ENCODE results near the gene FLNC. TPM values are rescaled to one million over a fixed set of nuclear protein-coding genes. Genes with fewer than 3 reads are reported as not detected.

FLNC gene
- total RNA-seq, 1 donor from 2014 or later: 7.7 TPM

GRCh38 chr7:128785738-128786137 lies 44.5 kb upstream of the FLNC start:
- no peaks in the 10 kb centered on the region for H3K9me3 ChIP-seq
- peaks cover 4% of the 10 kb centered on the region for H3K4me1 ChIP-seq
- H3K27ac ChIP-seq: no peak overlapping the region
- H3K4me3 ChIP-seq: no peak overlapping the region
- no peak for ATAC-seq
- H3K27me3 ChIP-seq: no peaks in the 10 kb centered on the region
- no peak for DNase-seq
- H3K36me3 ChIP-seq: no peaks in the 10 kb centered on the region
- intact Hi-C loops (cut with DNase I): no loop called here
- TF ChIP-seq, protein P1, sequence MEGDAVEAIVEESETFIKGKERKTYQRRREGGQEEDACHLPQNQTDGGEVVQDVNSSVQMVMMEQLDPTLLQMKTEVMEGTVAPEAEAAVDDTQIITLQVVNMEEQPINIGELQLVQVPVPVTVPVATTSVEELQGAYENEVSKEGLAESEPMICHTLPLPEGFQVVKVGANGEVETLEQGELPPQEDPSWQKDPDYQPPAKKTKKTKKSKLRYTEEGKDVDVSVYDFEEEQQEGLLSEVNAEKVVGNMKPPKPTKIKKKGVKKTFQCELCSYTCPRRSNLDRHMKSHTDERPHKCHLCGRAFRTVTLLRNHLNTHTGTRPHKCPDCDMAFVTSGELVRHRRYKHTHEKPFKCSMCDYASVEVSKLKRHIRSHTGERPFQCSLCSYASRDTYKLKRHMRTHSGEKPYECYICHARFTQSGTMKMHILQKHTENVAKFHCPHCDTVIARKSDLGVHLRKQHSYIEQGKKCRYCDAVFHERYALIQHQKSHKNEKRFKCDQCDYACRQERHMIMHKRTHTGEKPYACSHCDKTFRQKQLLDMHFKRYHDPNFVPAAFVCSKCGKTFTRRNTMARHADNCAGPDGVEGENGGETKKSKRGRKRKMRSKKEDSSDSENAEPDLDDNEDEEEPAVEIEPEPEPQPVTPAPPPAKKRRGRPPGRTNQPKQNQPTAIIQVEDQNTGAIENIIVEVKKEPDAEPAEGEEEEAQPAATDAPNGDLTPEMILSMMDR (IDR thresholded peaks at IDR 0.05): no peak

DNA sequence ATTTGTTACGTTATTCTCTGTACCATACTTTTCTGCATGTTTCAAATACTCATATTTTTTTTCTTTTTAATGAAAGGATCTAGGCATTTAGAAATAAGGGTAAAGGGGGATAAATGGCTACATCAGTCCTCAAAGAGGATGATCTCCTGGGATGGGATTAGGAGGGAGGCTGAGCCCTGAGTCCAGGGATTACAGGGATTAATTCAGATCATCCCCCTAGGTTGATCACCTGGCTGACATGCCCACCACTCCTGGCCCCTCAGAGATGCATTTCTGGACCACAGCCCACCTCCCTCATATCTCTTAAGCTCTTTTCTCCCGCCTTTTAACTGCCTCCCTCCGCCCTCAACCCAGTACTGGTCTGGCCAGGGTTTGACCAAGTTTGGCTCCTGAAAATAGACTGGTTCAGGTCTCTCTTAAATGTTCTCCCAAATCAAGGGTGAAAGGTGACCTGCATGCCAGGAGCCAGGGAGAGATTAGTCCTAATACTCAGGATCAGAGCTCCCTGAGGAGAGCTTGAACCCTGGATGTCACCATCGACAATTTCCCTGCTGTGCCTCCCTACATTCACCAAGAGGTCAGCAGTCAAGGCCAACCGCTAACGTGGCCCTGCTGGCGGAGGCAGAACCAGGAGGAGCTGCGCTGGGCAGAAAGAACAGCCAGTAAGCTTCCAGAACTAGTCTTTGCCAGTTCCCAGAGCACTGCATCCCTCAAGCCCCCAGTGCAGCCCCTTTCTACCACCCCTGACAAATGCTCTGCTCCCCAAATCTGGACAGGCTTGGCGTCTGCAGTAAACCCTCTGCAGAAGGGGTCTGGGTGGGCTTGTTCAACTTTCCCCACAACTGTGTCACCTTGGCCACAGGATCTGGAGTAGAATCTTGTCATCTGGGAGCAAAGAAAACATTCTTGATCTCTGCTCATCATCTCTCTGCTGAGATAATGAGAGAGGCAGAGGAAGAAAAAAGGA lies 41.5 kb upstream of the FLNC start:
- intact Hi-C loops (cut with DNase I): no loop called here
- Histone ChIP-seq H3K4me3 (no peak overlapping the region), H3K27ac (no peak overlapping the region), H3K36me3 (no peaks in the 10 kb centered on the region), H3K9me3 (no peaks in the 10 kb centered on the region), H3K27me3 (no peaks in the 10 kb centered on the region), H3K4me1 (peaks cover 12% of the 10 kb centered on the region)
- no peak for DNase-seq
- ATAC-seq: no peak
- TF ChIP-seq, protein P1 (IDR thresholded peaks at IDR 0.05): no peak

DNA sequence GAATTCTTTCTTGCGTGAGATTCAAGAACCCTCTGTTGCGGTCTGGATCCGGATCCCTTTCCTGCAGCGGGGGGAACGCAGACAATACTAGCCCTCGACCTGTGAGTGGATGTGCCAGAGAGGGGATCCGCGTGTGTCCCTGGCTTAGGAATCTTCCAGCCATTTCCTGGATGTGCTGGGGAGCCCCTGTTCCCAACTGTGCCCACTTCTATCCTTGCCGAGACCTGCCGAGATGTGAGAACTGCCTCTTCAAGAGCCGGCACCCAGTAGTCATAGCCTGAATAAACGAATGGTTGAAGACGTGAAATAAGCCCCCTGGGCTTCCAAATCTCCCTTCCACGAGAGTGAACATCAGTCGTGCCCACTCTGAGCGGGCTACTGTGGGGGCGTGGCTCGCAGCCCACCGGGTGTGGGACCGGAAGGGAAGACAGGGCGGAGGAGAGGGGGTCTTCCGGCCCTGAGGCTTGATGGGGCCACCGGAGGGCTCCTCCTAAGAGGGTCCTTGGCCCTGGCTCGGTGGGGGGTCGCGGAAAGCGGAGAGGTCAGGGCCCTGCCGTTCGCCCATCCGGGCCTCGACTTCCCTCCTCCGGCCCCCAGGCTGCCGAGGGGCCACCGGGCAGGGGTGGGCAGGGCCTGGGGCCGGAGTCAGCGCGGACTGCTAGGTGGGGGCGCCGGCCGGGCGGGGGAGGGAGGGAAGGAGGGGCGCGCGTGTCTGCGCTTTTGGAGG lies 39.7 kb upstream of the FLNC start:
- Histone ChIP-seq H3K27me3 (no peaks in the 10 kb centered on the region), H3K4me1 (peaks cover 12% of the 10 kb centered on the region), H3K4me3 (peak overlapping the region; percentile 84), H3K9me3 (no peaks in the 10 kb centered on the region), H3K27ac (peak overlapping the region; percentile 36), H3K36me3 (no peaks in the 10 kb centered on the region)
- intact Hi-C loops (cut with DNase I): no loop called here
- TF ChIP-seq, protein P1 (IDR thresholded peaks at IDR 0.05): no peak
- DNase-seq: no peak
- ATAC-seq: peak; percentile 2

DNA sequence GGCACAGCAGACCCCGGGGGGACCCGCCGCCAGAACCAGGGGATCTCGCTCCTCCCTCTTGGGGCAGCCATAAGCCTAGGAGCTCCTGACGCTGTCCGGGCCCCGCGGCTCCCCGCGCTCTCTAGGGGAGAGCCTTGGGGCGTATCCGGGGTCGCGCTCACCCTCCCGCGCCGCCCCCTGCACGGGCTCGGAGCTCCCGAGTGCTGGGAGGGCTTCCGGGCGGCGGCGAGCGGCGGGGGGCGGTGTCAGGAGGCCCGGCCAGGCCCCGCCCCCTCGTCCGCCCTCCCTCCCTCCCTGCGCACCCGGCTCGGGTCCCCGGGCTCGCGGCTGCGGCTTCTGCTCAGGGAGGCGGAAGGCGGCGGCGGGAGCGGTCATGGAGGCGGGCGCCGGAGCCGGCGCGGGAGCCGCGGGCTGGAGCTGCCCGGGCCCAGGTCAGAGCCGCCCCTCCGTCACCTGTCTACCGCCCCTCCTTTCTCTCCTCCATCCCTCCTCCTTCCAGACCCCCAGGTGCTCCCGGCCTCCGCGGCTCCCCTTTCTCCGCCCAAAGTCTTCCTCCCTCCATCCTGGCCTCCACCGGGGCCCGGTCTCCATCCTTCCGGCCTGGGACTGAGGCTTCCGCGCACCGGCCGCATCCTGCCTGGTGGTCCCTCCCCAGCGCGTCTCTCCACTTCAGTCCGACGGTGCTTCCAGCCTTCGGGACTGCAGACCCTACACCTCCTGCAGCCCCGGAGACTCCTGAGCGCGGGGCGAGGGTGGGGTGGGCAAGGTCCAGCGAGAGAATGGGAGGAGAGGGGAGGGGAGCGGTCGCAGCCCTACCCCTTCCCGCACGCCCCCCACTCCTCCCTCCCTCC lies 38.9 kb upstream of the FLNC start, which contains the start of gene CCDC136:
Gene CCDC136, plus strand, starts transcription at position 848 of the 851 bp plus-strand sequence. CDS start 444 bp downstream, outside the sequence.
- DNase-seq (peak; percentile 85), ATAC-seq (peak; percentile 91)
- H3K9me3 ChIP-seq: no peaks in the 10 kb centered on the region
- H3K27me3 ChIP-seq: no peaks in the 10 kb centered on the region
- TF ChIP-seq, protein P1 (IDR thresholded peaks at IDR 0.05): no peak
- no peaks in the 10 kb centered on the region for H3K36me3 ChIP-seq
- H3K27ac ChIP-seq: peak within 1 kb of the TSS; percentile 36
- intact Hi-C loops (cut with DNase I): no loop called here
- peak within 1 kb of the TSS; percentile 84 for H3K4me3 ChIP-seq
- H3K4me1 ChIP-seq: peaks cover 12% of the 10 kb centered on the region

DNA sequence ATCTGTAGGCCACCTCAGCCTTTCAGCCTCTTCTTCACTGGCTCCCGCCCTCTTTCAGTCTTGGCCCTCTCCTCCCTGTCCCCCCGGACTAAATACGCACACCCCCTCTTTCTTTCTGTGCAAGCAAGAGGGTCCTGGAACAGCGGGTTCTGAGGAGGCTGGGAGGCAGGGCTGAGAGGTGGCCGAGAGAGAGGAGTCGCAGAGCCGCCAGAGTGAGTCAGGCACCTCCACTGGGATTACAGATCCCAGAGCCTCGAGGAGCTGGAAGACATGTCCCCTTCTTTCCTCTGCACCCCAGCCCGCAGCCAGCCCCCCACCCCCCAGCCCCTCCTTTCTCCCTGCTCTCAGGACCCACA lies 38.3 kb upstream of the FLNC start:
- TF ChIP-seq, protein P1 (IDR thresholded peaks at IDR 0.05): no peak
- peaks cover 12% of the 10 kb centered on the region for H3K4me1 ChIP-seq
- H3K27me3 ChIP-seq: no peaks in the 10 kb centered on the region
- ATAC-seq: no peak
- no peak overlapping the region for H3K27ac ChIP-seq
- DNase-seq: no peak
- H3K9me3 ChIP-seq: no peaks in the 10 kb centered on the region
- intact Hi-C loops (cut with DNase I): no loop called here
- H3K36me3 ChIP-seq: no peaks in the 10 kb centered on the region
- peak overlapping the region; percentile 84 for H3K4me3 ChIP-seq

Data from upper lobe of right lung (tissue), 1 donor.